Cardiac muscle cell (in vitro differentiated cells and primary cell): ENCODE measurements around the gene PEAR1. TPM values are rescaled to one million over a fixed set of nuclear protein-coding genes. Genes with fewer than 3 reads are reported as not detected.

ENCODE experiments used
- DNase-seq, 2 donors: peaks; one replicate each; pipeline versions ENCODE4 v3.0.0 to v3.0.0-alpha.2; 2010 to 2017; ENCODE audit warnings: low read depth in 1 of 2, low spot score in 1 of 2
- H3K27ac ChIP-seq: fragments of 200-600 bp; sonication (generic); 2 replicates; pipeline ENCODE4 v1.5.1; 2016
- H3K27me3 ChIP-seq: fragments of 200-600 bp; sonication (generic); 2 replicates; pipeline ENCODE4 v1.6.0; 2016; ENCODE audit warnings: control low read depth
- H3K36me3 ChIP-seq: fragments of 200-600 bp; sonication (generic); 2 replicates; pipeline ENCODE4 v1.5.1; 2016; ENCODE audit warnings: control low read depth
- H3K4me1 ChIP-seq: fragments of 200-600 bp; sonication (generic); 2 replicates; pipeline ENCODE4 v1.8.1; 2017; ENCODE audit warnings: low read depth, mild to moderate bottlenecking, mixed run types
- H3K4me3 ChIP-seq: fragments of 200-600 bp; sonication (generic); 2 replicates; pipeline ENCODE4 v1.5.1; 2016; ENCODE audit warnings: mild to moderate bottlenecking
- H3K9me3 ChIP-seq: fragments of 200-600 bp; sonication (generic); 2 replicates; pipeline ENCODE4 v1.5.1; 2017; ENCODE audit warnings: low read depth, mild to moderate bottlenecking, control low read depth
- CTCF ChIP-seq: IDR thresholded peaks from 2 replicates; pipeline ENCODE4 v1.5.1; 2012; ENCODE audit warnings: low read depth, mild to moderate bottlenecking, low read length
- polyA plus RNA-seq: library from polyadenylated mRNA; unstranded; fragments of >200 nt; fragmentation: Nextera tagmentation; extraction: Ambion mirVana; gene quantifications from 2 replicates; pipeline ENCODE4 v1.2.1, GENCODE V29; 2016
- total RNA-seq: library from RNA; depleted of rRNA; stranded (reverse); fragments of >200 nt; gene quantifications from 2 replicates; pipeline ENCODE4 v1.2.3, GENCODE V29; 2016

The PEAR1 gene
- total and polyA plus RNA-seq, 2 experiments from 2014 or later, result 0.57 to 1.1 TPM

- H3K27me3 ChIP-seq, result peaks cover 4% of the 10 kb centered on the region
- TF ChIP-seq CTCF, result no peak
- DNase-seq, result no peak
- H3K9me3 ChIP-seq, result no peaks in the 10 kb centered on the region
- no peak overlapping the region for H3K27ac ChIP-seq
- H3K4me3 ChIP-seq, result no peak overlapping the region
- no peaks in the 10 kb centered on the region for H3K36me3 ChIP-seq
- no peaks in the 10 kb centered on the region for H3K4me1 ChIP-seq
Measured at GRCh38 chr1:156880473-156880872, 13.0 kb upstream of the PEAR1 start.

GRCh38 chr1:156881101-156881500, 12.4 kb upstream of the PEAR1 start:
- no peaks in the 10 kb centered on the region for H3K36me3 ChIP-seq
- no peak overlapping the region for H3K4me3 ChIP-seq
- no peak for TF ChIP-seq CTCF
- no peaks in the 10 kb centered on the region for H3K9me3 ChIP-seq
- no peaks in the 10 kb centered on the region for H3K4me1 ChIP-seq
- no peak overlapping the region for H3K27ac ChIP-seq
- DNase-seq, result no peak
- peaks cover under 1% of the 10 kb centered on the region for H3K27me3 ChIP-seq

GRCh38 chr1:156881663-156882062, 11.9 kb upstream of the PEAR1 start:
- Histone ChIP-seq H3K9me3 (no peaks in the 10 kb centered on the region), H3K27ac (no peak overlapping the region), H3K4me1 (no peaks in the 10 kb centered on the region), H3K4me3 (no peak overlapping the region), H3K36me3 (no peaks in the 10 kb centered on the region), H3K27me3 (no peaks in the 10 kb centered on the region)
- no peak for DNase-seq
- TF ChIP-seq CTCF, result no peak

GRCh38 chr1:156882543-156882942, 11.0 kb upstream of the PEAR1 start:
- no peak overlapping the region for H3K27ac ChIP-seq
- no peak overlapping the region for H3K4me3 ChIP-seq
- H3K27me3 ChIP-seq, result no peaks in the 10 kb centered on the region
- no peaks in the 10 kb centered on the region for H3K36me3 ChIP-seq
- H3K9me3 ChIP-seq, result no peaks in the 10 kb centered on the region
- no peak for TF ChIP-seq CTCF
- no peaks in the 10 kb centered on the region for H3K4me1 ChIP-seq
- no peak for DNase-seq

- no peaks in the 10 kb centered on the region for H3K36me3 ChIP-seq
- H3K9me3 ChIP-seq, result no peaks in the 10 kb centered on the region
- no peak for DNase-seq
- H3K4me1 ChIP-seq, result no peaks in the 10 kb centered on the region
- no peak overlapping the region for H3K27ac ChIP-seq
- H3K27me3 ChIP-seq, result no peaks in the 10 kb centered on the region
- no peak for TF ChIP-seq CTCF
- no peak overlapping the region for H3K4me3 ChIP-seq
Measured at GRCh38 chr1:156883919-156884318, 9.6 kb upstream of the PEAR1 start.
